HCT116 (cell line): Measurements from ENCODE around the gene FAN1. TPM values are rescaled to one million over a fixed set of nuclear protein-coding genes. Genes with fewer than 3 reads are reported as not detected.

ENCODE experiments used
- ATAC-seq: fragments of 200-7000 bp; cut with Tn5 transposase; 2 replicates; pipeline ENCODE4 v1.9.1; 2020; ENCODE audit warnings: mild to moderate bottlenecking, moderate library complexity
- BruUV-seq: library from RNA; stranded (reverse); fragments of 400-500 nt; replicated peaks from 2 replicates; lab custom pipeline; 2021; lab: Mats Ljungman, UMichigan
- CTCF ChIA-PET: fragments of 300-600 bp; sonication (Branson Sonifier 250); formaldehyde crosslinking; loops from one replicate; lab custom pipeline; 2021; ENCODE audit warnings: antibody characterized with exemption; lab: Charles Lee
- POLR2A ChIA-PET: fragments of 300-600, 350-600 bp; sonication (Branson Sonifier 250); formaldehyde crosslinking; loops from one replicate; lab custom pipeline; 2021; ENCODE audit warnings: antibody characterized with exemption; lab: Charles Lee
- RAD21 ChIA-PET, 2 experiments: fragments of 300-600 bp; sonication (Branson Sonifier 250); formaldehyde crosslinking; loops; one replicate each; lab custom pipeline; 2023; ENCODE audit warnings: low total read pairs in 2 of 2; ENCODE audit not compliant: uncharacterized antibody in 2 of 2, unreplicated experiment in 2 of 2, low non-redundant PET in 1 of 2; lab: Charles Lee
- DNase-seq: peaks from one replicate; pipeline ENCODE4 v3.0.0-alpha.2; 2010; ENCODE audit warnings: low read depth, low spot score
- H2AFZ ChIP-seq: fragments of 200-600 bp; shearing (Covaris generic), sonication (generic); 2 replicates; pipeline ENCODE4 v1.6.1; 2017; ENCODE audit warnings: low read depth, mixed run types, mixed read lengths, antibody characterized with exemption, low read length; ENCODE audit not compliant: poor library complexity, severe bottlenecking
- H3K27ac ChIP-seq: 2 replicates; pipeline ENCODE4 v1.5.1; 2012; ENCODE audit warnings: low read depth, low read length
- H3K27me3 ChIP-seq: fragments of 200-600 bp; sonication (generic); 2 replicates; pipeline ENCODE4 v1.6.1; 2016; ENCODE audit warnings: mixed run types, low read length, mixed read lengths; ENCODE audit not compliant: insufficient read depth
- H3K36me3 ChIP-seq, 2 experiments: fragments of 200-500 bp in 1 of 2; fragments of 200-600 bp in 1 of 2; sonication (Bioruptor generic) in 1 of 2; sonication (generic) in 1 of 2; 2 replicates each; pipeline versions ENCODE4 v1.5.1 to v1.6.1; 2014 to 2016; ENCODE audit warnings: low read length in 2 of 2, inconsistent platforms in 1 of 2, mixed read lengths in 1 of 2, mixed run types in 1 of 2; ENCODE audit not compliant: insufficient read depth in 2 of 2, control insufficient read depth in 1 of 2
- H3K4me1 ChIP-seq, 2 experiments: fragments of 200-600 bp in 1 of 2; sonication (generic) in 1 of 2; 2 replicates each; pipeline versions ENCODE4 v1.5.1 to v1.6.1; 2012 to 2017; ENCODE audit warnings: low read length in 2 of 2, inconsistent platforms in 1 of 2, mild to moderate bottlenecking in 1 of 2, mixed read lengths in 1 of 2, mixed run types in 1 of 2, moderate library complexity in 1 of 2; ENCODE audit not compliant: insufficient read depth in 2 of 2, control insufficient read depth in 1 of 2
- H3K4me2 ChIP-seq: fragments of 200-600 bp; sonication (generic); 2 replicates; pipeline ENCODE4 v1.6.1; 2017; ENCODE audit warnings: mixed run types, low read length, mixed read lengths
- H3K4me3 ChIP-seq, 2 experiments: fragments of 200-600 bp in 1 of 2; sonication (generic) in 1 of 2; replicated peaks in 1 of 2; 2 replicates each; pipeline ENCODE4 v1.5.1; 2011 to 2016; ENCODE audit warnings: low read length in 2 of 2, control low read depth in 1 of 2, low read depth in 1 of 2, mild to moderate bottlenecking in 1 of 2, mixed read lengths in 1 of 2, mixed run types in 1 of 2
- H3K79me2 ChIP-seq: fragments of 200-600 bp; sonication (generic); 2 replicates; pipeline ENCODE4 v1.6.1; 2017; ENCODE audit warnings: mild to moderate bottlenecking, mixed run types, low read length, moderate library complexity, mixed read lengths; ENCODE audit not compliant: insufficient read depth
- H3K9ac ChIP-seq: fragments of 200-600 bp; sonication (generic); 2 replicates; pipeline ENCODE4 v1.6.1; 2016; ENCODE audit warnings: low read length, mixed read lengths
- H3K9me2 ChIP-seq: fragments of 200-600 bp; sonication (generic), shearing (Covaris generic); 2 replicates; pipeline ENCODE4 v1.6.1; 2017; ENCODE audit warnings: mixed run types, mild to moderate bottlenecking, moderate library complexity; ENCODE audit not compliant: insufficient read depth
- H3K9me3 ChIP-seq, 2 experiments: fragments of 200-500 bp in 1 of 2; fragments of 200-600 bp in 1 of 2; sonication (Bioruptor generic) in 1 of 2; sonication (generic) in 1 of 2; 2 replicates each; pipeline ENCODE4 v1.6.1; 2014 to 2017; ENCODE audit warnings: low read length in 2 of 2, mixed read lengths in 2 of 2, inconsistent platforms in 1 of 2, low read depth in 1 of 2, mild to moderate bottlenecking in 1 of 2, mixed run types in 1 of 2, moderate library complexity in 1 of 2; ENCODE audit not compliant: control insufficient read depth in 1 of 2, insufficient read depth in 1 of 2
- H4K20me1 ChIP-seq: fragments of 200-600 bp; sonication (generic), shearing (Covaris generic); 2 replicates; pipeline ENCODE4 v1.6.1; 2017; ENCODE audit warnings: mixed run types, mild to moderate bottlenecking, moderate library complexity; ENCODE audit not compliant: insufficient read depth
- ATF3 ChIP-seq: IDR thresholded peaks from 2 replicates; pipeline ENCODE4 v1.6.1; 2012
- CTCF ChIP-seq, 3 experiments: fragments of 200-600 bp in 1 of 3; sonication (generic) in 1 of 3; IDR thresholded peaks in 2 of 3; conservative IDR thresholded peaks in 1 of 3; 2 replicates each; pipeline ENCODE4 v1.5.1; 2012 to 2017; ENCODE audit warnings: low read depth in 2 of 3, low read length in 2 of 3, antibody characterized with exemption in 1 of 3, borderline replicate concordance in 1 of 3, control low read depth in 1 of 3, mild to moderate bottlenecking in 1 of 3, mixed read lengths in 1 of 3, mixed run types in 1 of 3, moderate library complexity in 1 of 3; ENCODE audit not compliant: insufficient read depth in 1 of 3
- ELF1 ChIP-seq: IDR thresholded peaks from 2 replicates; pipeline ENCODE4 v1.6.1; 2012; ENCODE audit warnings: low read depth, borderline replicate concordance
- EZH2 ChIP-seq: fragments of 200-600 bp; sonication (generic); IDR thresholded peaks from 2 replicates; pipeline ENCODE4 v1.6.1; 2017; ENCODE audit warnings: antibody characterized with exemption, mixed run types
- FOSL1 ChIP-seq: IDR thresholded peaks from 2 replicates; pipeline ENCODE4 v1.6.1; 2012; ENCODE audit warnings: low read depth
- JUND ChIP-seq: IDR thresholded peaks from 2 replicates; pipeline ENCODE4 v1.6.1; 2012
- MAX ChIP-seq: IDR thresholded peaks from 2 replicates; pipeline ENCODE4 v1.6.1; 2012
- SP1 ChIP-seq: IDR thresholded peaks from 2 replicates; pipeline ENCODE4 v1.6.1; 2012; ENCODE audit warnings: low read depth
- SRF ChIP-seq: IDR thresholded peaks from 2 replicates; pipeline ENCODE4 v1.6.1; 2012; ENCODE audit warnings: low read depth
- TCF7L2 ChIP-seq: IDR thresholded peaks from 2 replicates; pipeline ENCODE4 v1.7.0; 2011; ENCODE audit warnings: borderline replicate concordance, inconsistent platforms; ENCODE audit not compliant: insufficient read depth, insufficient read length; ENCODE audit errors: extremely low read depth
- ZBTB33 ChIP-seq: IDR thresholded peaks from 2 replicates; pipeline ENCODE4 v1.6.1; 2011; ENCODE audit warnings: mild to moderate bottlenecking, low read length, moderate library complexity; ENCODE audit not compliant: insufficient replicate concordance; ENCODE audit errors: extremely low read depth
- ZFX ChIP-seq: fragments of 450-650 bp; IDR thresholded peaks from 2 replicates; pipeline ENCODE4 v1.6.1; 2017
- ZNF274 ChIP-seq: fragments of 200-500 bp; sonication (Bioruptor generic); IDR thresholded peaks from 2 replicates; pipeline ENCODE4 v1.6.1; 2014; ENCODE audit warnings: mild to moderate bottlenecking, low read depth, low read length, inconsistent platforms
- intact Hi-C: fragments of 100-400 bp; cut with micrococcal nuclease; formaldehyde crosslinking; loops from 2 replicates; pipeline ENCODE4 v1.10.0; 2022
- total RNA-seq: library from RNA; stranded (reverse); gene quantifications from one replicate; pipeline ENCODE4 v1.2.1, GENCODE V29; 2021; ENCODE audit not compliant: unreplicated experiment

FAN1 gene
- total RNA-seq, 1 experiment from 2014 or later, result 17.4 TPM

- intact Hi-C loops, result no loop called here
- CTCF ChIA-PET, result no interaction called here
- no peak overlapping the region for H3K9ac ChIP-seq
- no TSS peak for BruUV-seq
- H3K79me2 ChIP-seq, result 0 out of 2 replicates have a peak, but pooled peaks cover 7% of the 10 kb centered on the region
- DNase-seq (no peak), ATAC-seq (no peak)
- no peaks in the 10 kb centered on the region for H3K9me3 ChIP-seq
- no peaks in the 10 kb centered on the region for H3K27me3 ChIP-seq
- RAD21 ChIA-PET, result no interaction called here
- no peak overlapping the region for H2AFZ ChIP-seq
- peaks cover 38 to 42% of the 10 kb centered on the region in 2 experiments; a peak in 3 of 4 replicates for H3K36me3 ChIP-seq
- H3K4me3 ChIP-seq, result no peak overlapping the region
- H4K20me1 ChIP-seq, result no peaks in the 10 kb centered on the region
- H3K9me2 ChIP-seq, result no peaks in the 10 kb centered on the region
- no peak overlapping the region for H3K27ac ChIP-seq
- peaks cover 0 to 2% of the 10 kb centered on the region in 2 experiments; a peak in 1 of 4 replicates for H3K4me1 ChIP-seq
- POLR2A ChIA-PET, result no interaction called here
- no peak for TF ChIP-seq TCF7L2
- TF ChIP-seq FOSL1, result no peak
- no peak for TF ChIP-seq JUND
- H3K4me2 ChIP-seq, result no peak overlapping the region
Measured at GRCh38 chr15:30921106-30921505, 17.4 kb downstream of the FAN1 start.

- no peaks in the 10 kb centered on the region for H3K27me3 ChIP-seq
- peaks cover 37 to 41% of the 10 kb centered on the region in 2 experiments; a peak in 3 of 4 replicates for H3K36me3 ChIP-seq
- H3K9me2 ChIP-seq, result no peaks in the 10 kb centered on the region
- ATAC-seq (no peak), DNase-seq (no peak)
- ChIA-PET POLR2A (no interaction called here), CTCF (no interaction called here), RAD21 (no interaction called here)
- no peaks in the 10 kb centered on the region for H4K20me1 ChIP-seq
- no peak overlapping the region for H2AFZ ChIP-seq
- 0 out of 2 replicates have a peak, but pooled peaks cover 5% of the 10 kb centered on the region for H3K79me2 ChIP-seq
- H3K27ac ChIP-seq, result no peak overlapping the region; the same call in 1 of the 2 replicates
- no peak for TF ChIP-seq MAX
- TF ChIP-seq ATF3, result no peak
- no peak for TF ChIP-seq ELF1
- no peak for TF ChIP-seq CTCF (IDR thresholded peaks at IDR 0.05 in 2 of 3, conservative IDR thresholded peaks at IDR 0.05 in 1 of 3; ENCODE audit: borderline replicate concordance in 1 of 3, insufficient read depth in 1 of 3, low read depth in 2 of 3, low read length in 2 of 3)
- no peak for TF ChIP-seq ZFX
- TF ChIP-seq SRF, result no peak
- TF ChIP-seq SP1, result no peak
- TF ChIP-seq FOSL1, result no peak
- no peak for TF ChIP-seq JUND
- TF ChIP-seq ZBTB33, result no peak
- TF ChIP-seq ZNF274, result no peak
- no peak for TF ChIP-seq EZH2
- H3K9me3 ChIP-seq, result no peaks in the 10 kb centered on the region
- H3K4me1 ChIP-seq, result peaks cover 0 to 2% of the 10 kb centered on the region in 2 experiments; a peak in 1 of 4 replicates
- H3K4me2 ChIP-seq, result no peak overlapping the region
- H3K9ac ChIP-seq, result no peak overlapping the region
- H3K4me3 ChIP-seq, result no peak overlapping the region
- intact Hi-C loops, result no loop called here
- no TSS peak for BruUV-seq
Measured at GRCh38 chr15:30921781-30922479, 18.2 kb downstream of the FAN1 start.
